ENCODE data around the gene KIF26A.
A peak's percentile ranks its signal among the peaks of the same experiment; 100 is the strongest.
"Not testable (repeated sequence)": the region's sequence is repeated elsewhere in the genome, so short reads cannot be mapped to it uniquely, and the experiment has no call there.

Gene KIF26A

GRCh38 chr14:104222396-104223036, 84.1 kb downstream of the KIF26A start:
- Histone ChIP-seq H3K4me1 (ENCODE audit: low read length) (no peaks in the 10 kb centered on the region), H3K4me2 (ENCODE audit: low read length) (no peak overlapping the region), H4K20me1 (ENCODE audit: insufficient read depth, low read length) (no peaks in the 10 kb centered on the region), H2AFZ (ENCODE audit: low read depth, low read length) (no peak overlapping the region), H3K9ac (ENCODE audit: low read length) (no peak overlapping the region), H3K9me3 (ENCODE audit: insufficient read depth, low read length) (no peaks in the 10 kb centered on the region), H3K27ac (ENCODE audit: low read length) (no peak overlapping the region), H3K36me3 (replicated peaks; ENCODE audit: low read depth, low read length) (no peaks in the 10 kb centered on the region), H3K4me3 (ENCODE audit: low read length) (no peak overlapping the region), H3K27me3 (ENCODE audit: low read depth, low read length) (no peaks in the 10 kb centered on the region), H3K79me2 (ENCODE audit: low read length) (no peaks in the 10 kb centered on the region)
- TF ChIP-seq CTCF (IDR thresholded peaks at IDR 0.05; ENCODE audit: low read depth, low read length) = no peak
- no peak for TF ChIP-seq EZH2phosphoT487 (IDR thresholded peaks at IDR 0.05; ENCODE audit: low read depth)

- Histone ChIP-seq H3K4me1 (ENCODE audit: low read length) (no peaks in the 10 kb centered on the region), H3K4me2 (ENCODE audit: low read length) (no peak overlapping the region), H3K4me3 (ENCODE audit: low read length) (no peak overlapping the region), H3K9me3 (ENCODE audit: insufficient read depth, low read length) (no peaks in the 10 kb centered on the region), H3K9ac (ENCODE audit: low read length) (no peak overlapping the region), H3K79me2 (ENCODE audit: low read length) (no peaks in the 10 kb centered on the region), H3K36me3 (replicated peaks; ENCODE audit: low read depth, low read length) (no peaks in the 10 kb centered on the region), H2AFZ (ENCODE audit: low read depth, low read length) (no peak overlapping the region), H3K27me3 (ENCODE audit: low read depth, low read length) (no peaks in the 10 kb centered on the region), H3K27ac (ENCODE audit: low read length) (no peak overlapping the region), H4K20me1 (ENCODE audit: insufficient read depth, low read length) (no peaks in the 10 kb centered on the region)
- TF ChIP-seq CTCF (IDR thresholded peaks at IDR 0.05; ENCODE audit: low read depth, low read length) (no peak), EZH2phosphoT487 (IDR thresholded peaks at IDR 0.05; ENCODE audit: low read depth) (no peak)
Measured at GRCh38 chr14:104223101-104224041, 85.0 kb downstream of the KIF26A start.

GRCh38 chr14:104224131-104224505, 85.7 kb downstream of the KIF26A start:
- H3K27ac ChIP-seq (ENCODE audit: low read length) = no peak overlapping the region
- no peak overlapping the region for H2AFZ ChIP-seq (ENCODE audit: low read depth, low read length)
- no peaks in the 10 kb centered on the region for H3K36me3 ChIP-seq (replicated peaks; ENCODE audit: low read depth, low read length)
- H3K27me3 ChIP-seq (ENCODE audit: low read depth, low read length) = no peaks in the 10 kb centered on the region
- no peak overlapping the region for H3K4me3 ChIP-seq (ENCODE audit: low read length)
- no peaks in the 10 kb centered on the region for H3K9me3 ChIP-seq (ENCODE audit: insufficient read depth, low read length)
- no peaks in the 10 kb centered on the region for H3K4me1 ChIP-seq (ENCODE audit: low read length)
- H3K79me2 ChIP-seq (ENCODE audit: low read length) = no peaks in the 10 kb centered on the region
- no peak for TF ChIP-seq EZH2phosphoT487 (IDR thresholded peaks at IDR 0.05; ENCODE audit: low read depth)
- TF ChIP-seq CTCF (IDR thresholded peaks at IDR 0.05; ENCODE audit: low read depth, low read length) = no peak
- no peaks in the 10 kb centered on the region for H4K20me1 ChIP-seq (ENCODE audit: insufficient read depth, low read length)
- no peak overlapping the region for H3K4me2 ChIP-seq (ENCODE audit: low read length)
- H3K9ac ChIP-seq (ENCODE audit: low read length) = no peak overlapping the region

- Histone ChIP-seq H3K9me3 (ENCODE audit: insufficient read depth, low read length) (no peaks in the 10 kb centered on the region), H3K27ac (ENCODE audit: low read length) (no peak overlapping the region), H3K27me3 (ENCODE audit: low read depth, low read length) (no peaks in the 10 kb centered on the region), H3K79me2 (ENCODE audit: low read length) (no peaks in the 10 kb centered on the region), H2AFZ (ENCODE audit: low read depth, low read length) (no peak overlapping the region), H3K36me3 (replicated peaks; ENCODE audit: low read depth, low read length) (no peaks in the 10 kb centered on the region), H3K4me1 (ENCODE audit: low read length) (no peaks in the 10 kb centered on the region), H3K9ac (ENCODE audit: low read length) (no peak overlapping the region), H3K4me2 (ENCODE audit: low read length) (no peak overlapping the region), H4K20me1 (ENCODE audit: insufficient read depth, low read length) (no peaks in the 10 kb centered on the region), H3K4me3 (ENCODE audit: low read length) (no peak overlapping the region)
- TF ChIP-seq CTCF (IDR thresholded peaks at IDR 0.05; ENCODE audit: low read depth, low read length) (peak; percentile 57), EZH2phosphoT487 (IDR thresholded peaks at IDR 0.05; ENCODE audit: low read depth) (no peak)
Measured at GRCh38 chr14:104224506-104225277, 86.3 kb downstream of the KIF26A start.

- not testable (repeated sequence) for H3K9ac ChIP-seq (ENCODE audit: low read length); H3K4me3 ChIP-seq (ENCODE audit: low read length); H3K36me3 ChIP-seq (replicated peaks; ENCODE audit: low read depth, low read length); H2AFZ ChIP-seq (ENCODE audit: low read depth, low read length); H4K20me1 ChIP-seq (ENCODE audit: insufficient read depth, low read length); H3K4me1 ChIP-seq (ENCODE audit: low read length); H3K27me3 ChIP-seq (ENCODE audit: low read depth, low read length); H3K4me2 ChIP-seq (ENCODE audit: low read length); H3K27ac ChIP-seq (ENCODE audit: low read length); H3K79me2 ChIP-seq (ENCODE audit: low read length); H3K9me3 ChIP-seq (ENCODE audit: insufficient read depth, low read length)
Measured at GRCh38 chr14:104225278-104226190, 87.1 kb downstream of the KIF26A start.

Measured in OCI-LY3 (cell line).